ENCODE results near the gene FRMPD2. TPM values are rescaled to one million over a fixed set of nuclear protein-coding genes. Genes with fewer than 3 reads are reported as not detected.

The FRMPD2 gene
- total and polyA plus RNA-seq, 7 donors = 0.09 TPM; not detected in 6

- Histone ChIP-seq H3K4me3 (no peak overlapping the region), H3K27me3 (no peaks in the 10 kb centered on the region), H3K27ac (no peak overlapping the region), H3K9me3 (no peaks in the 10 kb centered on the region), H3K4me1 (peaks cover 0 to 53% (median 22%) of the 10 kb centered on the region in 4 donors), H3K36me3 (no peaks in the 10 kb centered on the region)
- WGBS, 2 donors = 96 to 97% methylated on average over 2 of the region's 2 CpGs
- intact Hi-C loops (cut with DNase I) = no loop called here
- TF ChIP-seq POLR2AphosphoS5 (IDR thresholded peaks at IDR 0.05) (no peak), CTCF (IDR thresholded peaks at IDR 0.05) (no peak), EP300 (IDR thresholded peaks at IDR 0.05) (no peak), POLR2A (IDR thresholded peaks at IDR 0.05) (no peak)
- DNase-seq = no peak
Measured at GRCh38 chr10:48314107-48314506, 39.6 kb upstream of the FRMPD2 start.

GRCh38 chr10:48309711-48310226 is 35.3 kb upstream of the FRMPD2 start:
- intact Hi-C loops (cut with DNase I) = loop anchor here (5.0 to 10.0 kb wide), 3 partner anchors 348 to 1225 kb away; partner anchors contain the start of genes ERCC6 and VSTM4
- no peak overlapping the region for H3K4me3 ChIP-seq
- H3K36me3 ChIP-seq = no peaks in the 10 kb centered on the region
- WGBS, 2 donors = 54 to 65% methylated on average over 2 of the region's 2 CpGs
- H3K9me3 ChIP-seq = no peaks in the 10 kb centered on the region
- no peak for DNase-seq
- H3K27me3 ChIP-seq = no peaks in the 10 kb centered on the region
- no peak for TF ChIP-seq CTCF (IDR thresholded peaks at IDR 0.05)
- no peak for TF ChIP-seq EP300 (IDR thresholded peaks at IDR 0.05)
- TF ChIP-seq POLR2A (IDR thresholded peaks at IDR 0.05) = no peak
- no peak for TF ChIP-seq POLR2AphosphoS5 (IDR thresholded peaks at IDR 0.05)
- H3K4me1 ChIP-seq = peaks cover 0 to 56% (median 30%) of the 10 kb centered on the region in 4 donors
- no peak overlapping the region for H3K27ac ChIP-seq

- no peak for DNase-seq
- Histone ChIP-seq H3K27me3 (no peaks in the 10 kb centered on the region), H3K36me3 (no peaks in the 10 kb centered on the region), H3K9me3 (no peaks in the 10 kb centered on the region), H3K27ac (peak overlapping the region in 3 of 4 donors; percentile 97 to 98 (median 98)), H3K4me1 (peaks cover 0 to 45% (median 26%) of the 10 kb centered on the region in 4 donors), H3K4me3 (peak overlapping the region; percentile 86 to 98 (median 96))
- intact Hi-C loops (cut with DNase I) = loop anchor here (5.0 to 10.0 kb wide), 3 partner anchors 350 to 1227 kb away; partner anchors contain the start of genes ERCC6 and VSTM4
- TF ChIP-seq POLR2A (IDR thresholded peaks at IDR 0.05) = no peak
- TF ChIP-seq EP300 (IDR thresholded peaks at IDR 0.05) = no peak
- TF ChIP-seq POLR2AphosphoS5 (IDR thresholded peaks at IDR 0.05) = no peak
- TF ChIP-seq CTCF (IDR thresholded peaks at IDR 0.05) = no peak
- 17 to 25% methylated on average over 3 of the region's 3 CpGs for WGBS, 2 donors
Measured at GRCh38 chr10:48307711-48308018, 33.2 kb upstream of the FRMPD2 start.

- peaks cover 0 to 44% (median 24%) of the 10 kb centered on the region in 4 donors for H3K4me1 ChIP-seq
- H3K27me3 ChIP-seq = no peaks in the 10 kb centered on the region
- TF ChIP-seq POLR2AphosphoS5 (IDR thresholded peaks at IDR 0.05) (no peak), CTCF (IDR thresholded peaks at IDR 0.05) (no peak), EP300 (IDR thresholded peaks at IDR 0.05) (no peak), POLR2A (IDR thresholded peaks at IDR 0.05) (no peak)
- peak overlapping the region; percentile 86 to 98 (median 96) for H3K4me3 ChIP-seq
- no peaks in the 10 kb centered on the region for H3K9me3 ChIP-seq
- peak overlapping the region; percentile 97 to 98 (median 98) for H3K27ac ChIP-seq
- no peaks in the 10 kb centered on the region for H3K36me3 ChIP-seq
- intact Hi-C loops (cut with DNase I) = loop anchor here (5.0 to 10.0 kb wide), 3 partner anchors 350 to 1228 kb away; partner anchors contain the start of genes ERCC6 and VSTM4
- peak; percentile 75 for DNase-seq
- 1% methylated on average over 70 of the region's 70 CpGs for WGBS, 2 donors
Measured at GRCh38 chr10:48306870-48307710, 32.6 kb upstream of the FRMPD2 start.

Measured in sigmoid colon (tissue), 7 donors.